NB4 (cell line): ENCODE results near the gene TLE3.

Experiments
- DNase-seq: peaks from one replicate; pipeline ENCODE4 v3.0.0; 2010; ENCODE audit warnings: low read depth
- H3K4me3 ChIP-seq: one replicate; pipeline ENCODE4 v1.5.1; 2011; ENCODE audit warnings: mild to moderate bottlenecking, low read depth, low read length, moderate library complexity
- MYC ChIP-seq: IDR thresholded peaks from 2 replicates; pipeline ENCODE4 v1.6.1; 2011; ENCODE audit warnings: low read depth, low read length
- POLR2A ChIP-seq: IDR thresholded peaks from 2 replicates; pipeline ENCODE4 v1.6.1; 2011; ENCODE audit warnings: mild to moderate bottlenecking; ENCODE audit not compliant: insufficient read length; ENCODE audit errors: extremely low read depth
- TF ChIP-seq, protein P1 (sequence below): IDR thresholded peaks from 2 replicates; pipeline ENCODE4 v1.6.1; 2011; ENCODE audit warnings: low read depth, low read length
- TF ChIP-seq, protein P2 (sequence below): IDR thresholded peaks from one replicate; pipeline ENCODE4 v1.5.1; 2012; ENCODE audit warnings: low read depth, low read length

TLE3 gene

DNA sequence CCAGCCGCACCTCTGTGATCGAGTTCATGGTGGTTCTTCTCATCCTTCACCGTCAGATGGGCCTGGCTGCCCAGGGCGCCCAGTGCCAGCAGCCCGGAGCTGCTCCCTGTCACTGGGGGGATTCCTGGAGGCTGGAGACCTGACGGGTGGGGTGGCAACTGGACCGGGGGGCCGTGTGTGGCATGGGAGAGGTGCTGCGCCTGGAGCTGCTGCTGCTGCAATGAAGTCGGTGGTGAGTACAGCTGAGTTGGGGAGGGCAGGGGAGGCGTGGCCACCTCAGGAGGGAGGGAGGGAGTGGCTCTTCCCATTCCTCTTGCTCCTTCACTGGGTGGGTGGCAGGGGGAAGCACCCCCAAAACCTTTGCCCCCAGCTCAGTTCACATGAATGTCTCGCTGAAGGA lies 31.7 kb downstream of the TLE3 start:
- TF ChIP-seq, protein P1, sequence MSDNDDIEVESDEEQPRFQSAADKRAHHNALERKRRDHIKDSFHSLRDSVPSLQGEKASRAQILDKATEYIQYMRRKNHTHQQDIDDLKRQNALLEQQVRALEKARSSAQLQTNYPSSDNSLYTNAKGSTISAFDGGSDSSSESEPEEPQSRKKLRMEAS = no peak
- DNase-seq = no peak
- H3K4me3 ChIP-seq = no peak overlapping the region

DNA sequence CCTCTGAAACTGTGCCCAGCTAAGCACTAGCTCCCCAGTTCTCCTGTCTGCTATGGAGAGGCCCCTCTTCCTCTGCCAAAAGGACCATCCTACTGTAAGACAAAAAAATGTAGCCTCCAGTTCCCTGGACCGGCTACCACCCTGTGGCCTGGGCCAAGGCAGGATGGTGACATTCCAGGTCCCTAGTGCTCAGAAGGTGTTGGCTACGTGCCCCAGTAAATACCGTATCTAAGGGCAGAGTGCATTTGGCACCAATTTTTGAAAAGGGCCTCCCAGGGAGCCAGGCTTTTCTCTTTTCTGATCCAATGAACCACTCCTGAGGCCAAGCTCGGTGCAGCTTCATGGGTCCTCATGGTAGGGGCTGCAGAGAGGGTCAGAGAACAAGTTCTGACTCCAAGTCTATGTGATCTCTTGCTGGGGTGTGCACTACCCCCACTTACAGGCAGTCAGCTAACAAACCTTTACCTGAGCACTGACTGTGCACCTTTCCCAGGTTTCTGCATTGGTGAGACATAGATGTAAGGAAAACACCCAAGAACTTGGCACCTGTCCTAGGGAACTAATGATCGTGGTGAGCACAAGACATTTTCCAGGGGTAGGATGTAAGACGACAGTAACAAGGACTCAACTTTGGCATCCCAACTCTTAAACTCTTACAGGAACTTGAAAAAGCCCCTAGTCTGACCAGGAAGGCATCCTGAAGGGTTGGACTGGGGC lies 32.6 kb downstream of the TLE3 start:
- no peak for TF ChIP-seq MYC
- no peak for TF ChIP-seq POLR2A
- TF ChIP-seq, protein P2, sequence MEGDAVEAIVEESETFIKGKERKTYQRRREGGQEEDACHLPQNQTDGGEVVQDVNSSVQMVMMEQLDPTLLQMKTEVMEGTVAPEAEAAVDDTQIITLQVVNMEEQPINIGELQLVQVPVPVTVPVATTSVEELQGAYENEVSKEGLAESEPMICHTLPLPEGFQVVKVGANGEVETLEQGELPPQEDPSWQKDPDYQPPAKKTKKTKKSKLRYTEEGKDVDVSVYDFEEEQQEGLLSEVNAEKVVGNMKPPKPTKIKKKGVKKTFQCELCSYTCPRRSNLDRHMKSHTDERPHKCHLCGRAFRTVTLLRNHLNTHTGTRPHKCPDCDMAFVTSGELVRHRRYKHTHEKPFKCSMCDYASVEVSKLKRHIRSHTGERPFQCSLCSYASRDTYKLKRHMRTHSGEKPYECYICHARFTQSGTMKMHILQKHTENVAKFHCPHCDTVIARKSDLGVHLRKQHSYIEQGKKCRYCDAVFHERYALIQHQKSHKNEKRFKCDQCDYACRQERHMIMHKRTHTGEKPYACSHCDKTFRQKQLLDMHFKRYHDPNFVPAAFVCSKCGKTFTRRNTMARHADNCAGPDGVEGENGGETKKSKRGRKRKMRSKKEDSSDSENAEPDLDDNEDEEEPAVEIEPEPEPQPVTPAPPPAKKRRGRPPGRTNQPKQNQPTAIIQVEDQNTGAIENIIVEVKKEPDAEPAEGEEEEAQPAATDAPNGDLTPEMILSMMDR = no peak
- TF ChIP-seq, protein P1 = no peak
- DNase-seq = no peak
- no peak overlapping the region for H3K4me3 ChIP-seq

DNA sequence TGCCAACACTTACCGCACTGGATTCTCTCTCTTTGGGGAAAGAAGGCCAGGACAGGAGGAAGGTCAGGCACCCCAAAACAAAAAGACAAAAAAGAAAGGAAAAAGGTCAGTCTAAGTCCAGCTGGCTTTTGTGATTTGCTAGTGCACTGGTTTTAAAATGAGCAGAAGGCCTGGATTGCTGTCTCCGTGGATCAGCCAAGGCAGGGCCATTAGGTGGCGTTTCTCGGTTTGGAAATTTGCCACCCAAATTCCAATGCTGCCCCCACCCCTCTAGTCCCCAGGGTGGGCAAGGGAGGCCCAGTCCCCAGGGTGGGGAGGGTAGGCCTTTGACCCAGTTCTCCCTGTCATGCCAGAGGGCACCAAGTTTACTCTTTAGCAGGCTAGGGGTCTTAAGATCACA lies 33.3 kb downstream of the TLE3 start:
- no peak for DNase-seq
- TF ChIP-seq, protein P2 = no peak
- TF ChIP-seq, protein P1 = no peak
- TF ChIP-seq POLR2A (no peak), MYC (no peak)
- no peak overlapping the region for H3K4me3 ChIP-seq

DNA sequence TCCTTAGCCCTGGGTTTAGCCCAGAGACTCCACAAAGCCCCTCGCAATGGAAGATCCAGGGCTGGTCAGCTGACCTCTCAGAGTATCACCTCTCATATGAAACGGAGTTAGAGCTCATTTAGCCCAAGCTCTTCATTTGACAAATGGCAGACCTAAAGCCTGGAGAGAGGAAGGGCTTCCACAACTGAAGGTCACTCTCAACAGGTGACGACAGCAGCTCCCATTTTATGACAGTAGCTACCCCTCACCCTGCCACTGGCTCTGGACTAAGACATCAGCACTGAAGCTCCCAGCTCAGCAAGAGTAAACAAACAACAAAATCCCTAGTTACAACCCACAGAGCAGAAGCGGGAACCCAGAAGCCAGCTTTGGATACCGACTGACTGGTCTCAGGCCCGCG lies 33.7 kb downstream of the TLE3 start:
- no peak for DNase-seq
- no peak overlapping the region for H3K4me3 ChIP-seq
- TF ChIP-seq, protein P1 = no peak
- TF ChIP-seq POLR2A (no peak), MYC (no peak)
- TF ChIP-seq, protein P2 = no peak

DNA sequence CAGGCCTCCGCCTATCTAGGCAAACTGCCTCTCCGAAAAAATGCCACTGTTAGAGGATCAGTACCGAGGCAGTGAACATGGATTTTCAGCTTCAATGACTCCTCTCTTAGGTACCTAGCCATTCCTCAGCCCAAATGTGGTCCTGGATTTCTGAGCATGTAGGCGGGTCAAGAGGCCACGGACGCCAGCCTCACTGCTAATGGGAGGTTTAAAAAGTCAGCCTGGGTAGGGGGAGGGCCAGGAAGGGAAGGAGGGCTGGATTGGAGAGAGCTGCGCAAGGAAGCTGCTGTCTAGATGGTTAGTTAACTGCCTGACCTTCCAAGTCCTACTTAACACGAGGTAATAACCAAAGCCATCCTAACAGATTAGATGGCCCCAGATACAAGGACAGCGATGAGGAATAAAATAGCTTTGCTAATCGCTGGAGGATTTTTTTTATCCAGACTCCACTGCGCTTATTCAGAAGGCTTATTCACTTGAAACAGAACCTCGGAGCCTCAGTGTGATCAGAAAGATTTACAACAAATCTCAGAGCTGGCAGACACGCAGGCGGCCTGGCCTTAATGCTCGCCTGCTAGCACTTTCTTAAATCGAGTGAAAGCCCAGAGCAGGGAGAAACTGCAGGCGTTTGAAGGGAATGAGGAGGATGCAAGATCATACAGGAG lies 34.3 kb downstream of the TLE3 start:
- H3K4me3 ChIP-seq = no peak overlapping the region
- TF ChIP-seq, protein P1 = no peak
- no peak for TF ChIP-seq POLR2A
- no peak for TF ChIP-seq MYC
- TF ChIP-seq, protein P2 = no peak
- DNase-seq = no peak

DNA sequence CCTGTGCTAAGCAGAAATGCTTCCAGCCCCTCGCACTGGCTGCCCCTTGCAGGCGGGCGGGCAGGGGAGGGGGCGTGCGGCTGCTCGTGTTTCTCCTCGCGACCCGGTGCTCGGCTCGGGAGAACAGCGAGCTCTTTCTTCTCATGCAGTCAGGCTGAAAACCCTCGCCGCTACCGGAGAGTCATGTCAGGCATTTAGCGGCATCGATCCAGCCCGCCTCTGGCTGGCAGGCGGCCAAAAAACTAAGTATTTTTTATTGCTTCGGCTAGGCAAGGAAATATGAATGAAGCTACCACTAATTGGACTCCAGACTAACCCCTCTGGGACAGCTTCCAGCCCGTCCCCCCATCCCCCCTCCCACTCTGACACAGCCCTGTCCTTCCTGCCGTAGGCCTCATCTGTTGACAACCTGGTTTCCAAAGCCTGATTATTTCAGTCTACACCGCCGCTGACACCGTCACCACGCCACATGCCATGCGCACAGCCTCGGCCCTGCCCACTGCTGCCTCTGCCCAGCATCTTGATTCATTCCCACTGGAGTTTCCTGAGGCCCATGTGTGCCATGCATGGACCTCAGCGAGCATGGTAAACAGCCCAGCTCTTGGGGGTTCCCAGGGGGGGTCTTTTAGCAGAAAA lies 35.3 kb downstream of the TLE3 start:
- no peak for DNase-seq
- TF ChIP-seq, protein P2 = no peak
- TF ChIP-seq POLR2A (no peak), MYC (no peak)
- TF ChIP-seq, protein P1 = no peak
- no peak overlapping the region for H3K4me3 ChIP-seq
